ENCODE results near the gene INTS4. TPM values are rescaled to one million over a fixed set of nuclear protein-coding genes. Genes with fewer than 3 reads are reported as not detected.
A peak's percentile ranks its signal among the peaks of the same experiment; 100 is the strongest.
"Not testable (repeated sequence)": the region's sequence is repeated elsewhere in the genome, so short reads cannot be mapped to it uniquely, and the experiment has no call there.

INTS4 gene
- total RNA-seq, 1 experiment from 2014 or later, result 26.5 TPM

DNA sequence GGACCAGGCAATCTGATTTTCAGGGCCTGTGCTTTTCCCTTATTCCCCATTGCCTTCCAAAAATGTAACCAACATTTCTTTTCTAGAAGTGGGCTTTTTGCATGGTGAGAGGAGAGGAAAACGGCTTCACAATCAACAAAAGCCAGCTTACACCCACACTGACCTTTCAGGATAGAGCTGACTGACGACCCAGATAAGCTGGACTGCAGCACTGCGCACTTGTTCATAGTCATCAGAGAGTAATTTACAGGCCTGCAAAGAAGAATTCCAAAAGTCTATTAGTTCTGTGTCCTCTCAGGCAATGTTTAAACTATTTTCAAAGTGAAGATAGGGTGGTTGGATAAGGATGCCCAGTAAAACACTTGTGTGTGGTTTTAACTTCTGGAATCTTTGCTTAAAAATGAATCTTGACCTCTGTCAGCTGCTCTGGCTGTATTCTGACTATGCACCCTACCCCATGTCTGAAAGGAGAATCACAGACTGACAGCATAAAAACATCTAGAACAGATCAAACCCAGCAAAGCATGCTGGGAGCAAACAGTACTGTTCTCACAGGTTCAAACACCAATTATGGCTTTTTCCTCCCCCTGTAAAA lies 35.8 kb downstream of the INTS4 start:
- not testable (repeated sequence) for DNase-seq (ENCODE audit: low spot score)

DNA sequence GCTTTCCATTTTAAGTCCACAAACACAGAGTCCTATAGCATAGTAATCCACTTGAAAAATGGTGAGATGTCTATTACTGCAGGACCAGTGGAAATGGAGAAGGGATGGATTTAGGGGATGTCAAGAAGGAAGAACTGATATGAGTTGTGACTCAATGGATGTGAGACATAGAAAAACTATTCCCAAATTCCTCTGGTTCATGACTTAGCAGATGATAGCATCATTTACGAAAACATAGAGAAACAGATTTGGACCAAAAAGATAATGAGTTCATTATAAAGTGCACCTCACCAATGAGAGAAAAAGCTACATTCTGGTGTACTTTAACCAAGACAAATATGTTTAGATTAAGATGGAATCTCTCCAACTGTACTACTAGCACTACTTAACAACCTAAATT lies 51.2 kb downstream of the INTS4 start:
- not testable (repeated sequence) for DNase-seq (ENCODE audit: low spot score)

DNA sequence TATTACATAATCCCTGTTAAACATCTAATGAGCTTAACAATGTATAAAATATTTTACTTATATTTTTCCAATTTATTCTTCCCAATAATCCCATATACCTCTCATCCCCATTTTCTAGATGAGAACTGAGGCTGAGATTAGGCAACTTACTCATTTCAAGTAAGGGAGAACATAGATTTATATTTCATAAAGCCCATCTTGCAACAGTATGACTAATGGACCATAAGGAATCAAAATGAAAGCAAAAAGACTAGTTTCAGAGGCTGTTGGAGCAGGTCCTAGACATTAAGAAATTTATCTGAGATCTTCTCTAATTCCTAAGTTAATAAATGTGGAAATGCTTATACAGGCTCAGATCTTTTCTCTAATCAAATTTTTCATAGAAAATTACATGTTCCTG lies 52.0 kb downstream of the INTS4 start:
- DNase-seq (ENCODE audit: low spot score), result not testable (repeated sequence)

DNA sequence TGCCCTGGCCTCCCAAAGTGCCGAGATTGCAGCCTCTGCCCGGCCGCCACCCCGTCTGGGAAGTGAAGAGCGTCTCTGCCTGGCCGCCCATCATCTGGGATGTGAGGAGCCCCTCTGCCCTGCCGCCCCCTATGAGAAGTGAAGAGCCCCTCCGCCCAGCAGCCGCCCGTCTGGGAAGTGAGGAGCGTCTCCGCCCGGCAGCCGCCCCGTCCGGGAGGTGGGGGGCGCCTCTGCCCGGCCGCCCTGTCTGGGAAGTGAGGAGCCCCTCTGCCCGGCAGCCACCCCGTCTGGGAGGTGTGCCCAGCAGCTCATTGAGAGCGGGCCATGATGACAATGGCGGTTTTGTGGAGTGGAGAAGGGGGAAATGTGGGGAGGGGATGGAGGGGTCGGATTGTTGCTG lies 60.9 kb downstream of the INTS4 start:
- DNase-seq (ENCODE audit: low spot score), result not testable (repeated sequence)

DNA sequence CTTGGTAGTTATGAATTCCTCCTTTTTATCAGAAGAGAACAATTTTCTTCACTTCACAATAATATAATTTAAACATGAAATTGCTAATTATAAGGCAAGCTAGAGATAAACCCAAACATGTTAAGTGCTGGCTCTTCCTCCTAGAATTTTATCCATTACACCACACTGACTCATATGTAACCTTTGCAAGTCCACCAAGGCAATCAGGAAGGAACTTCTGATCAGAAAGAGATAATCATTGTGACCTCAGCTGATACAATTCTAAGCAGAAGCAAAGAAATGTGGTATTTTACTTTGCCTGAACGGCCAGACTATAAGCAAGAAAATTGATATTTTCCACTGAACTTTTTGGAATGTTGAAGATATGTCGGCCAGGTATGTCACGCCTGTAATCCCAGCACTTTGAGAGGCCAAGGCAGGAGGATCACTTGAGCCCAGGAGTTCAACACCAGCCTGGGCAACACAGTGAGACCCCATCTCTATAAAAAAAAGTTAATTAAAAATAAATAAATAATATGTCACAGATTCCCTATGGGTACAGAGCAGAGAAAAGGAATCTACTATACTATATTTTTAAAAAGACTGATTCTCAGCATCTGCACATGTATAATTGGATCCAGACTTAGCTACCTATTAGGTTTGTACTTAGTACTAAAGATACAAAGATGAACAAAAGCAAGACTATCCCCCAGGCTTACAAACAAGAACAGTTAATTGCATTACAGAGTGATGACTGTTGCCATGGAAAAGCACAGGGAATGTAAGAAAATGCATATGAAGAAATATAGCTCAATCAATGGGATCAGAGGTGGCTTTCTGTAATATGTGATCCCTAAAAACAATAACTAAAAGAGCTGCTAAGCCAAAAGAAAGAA lies 63.9 kb downstream of the INTS4 start:
- not testable (repeated sequence) for DNase-seq (ENCODE audit: low spot score)

DNA sequence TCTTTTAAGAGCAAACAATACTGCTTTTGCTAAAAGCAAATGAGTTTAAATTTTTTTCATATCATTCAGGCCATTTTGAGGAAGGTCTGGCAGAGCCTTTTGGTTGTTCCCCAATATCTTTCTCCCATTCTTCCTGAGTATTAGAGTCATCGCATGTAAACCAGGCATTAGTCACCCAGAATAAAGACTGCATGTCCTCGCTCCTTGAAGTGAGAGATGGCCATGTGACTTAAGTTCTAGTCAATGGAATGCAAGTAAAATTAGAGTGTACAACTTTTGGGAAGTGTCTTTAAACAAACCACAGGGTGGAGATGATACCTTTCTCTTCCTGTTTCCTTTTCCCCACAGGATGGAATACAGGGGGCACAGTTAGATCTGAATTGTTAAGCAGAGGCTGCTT lies 76.8 kb downstream of the INTS4 start:
- DNase-seq (ENCODE audit: low spot score), result not testable (repeated sequence)

DNA sequence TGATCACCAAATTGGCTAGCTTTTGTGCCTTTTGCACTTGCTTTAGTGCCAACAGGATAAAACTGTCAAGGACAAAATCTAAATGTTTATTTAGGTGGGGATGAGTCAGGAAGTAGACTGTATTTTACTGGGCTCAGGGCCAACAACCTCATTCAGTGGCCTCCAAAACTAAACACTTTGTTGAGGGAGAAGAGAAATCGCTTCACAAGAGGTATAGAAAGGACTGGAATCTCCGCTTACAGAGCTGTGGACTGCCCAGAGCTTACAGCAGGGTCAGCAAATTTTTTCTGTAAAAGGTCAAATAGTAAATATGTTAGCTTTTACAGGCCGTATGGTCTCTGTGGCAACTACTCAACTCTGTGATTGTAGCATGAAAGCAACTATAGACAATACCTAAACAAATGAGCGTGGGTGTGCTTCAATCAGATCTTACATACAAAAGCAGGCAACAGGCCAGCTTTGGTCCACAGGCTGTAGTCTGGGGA lies 80.1 kb downstream of the INTS4 start:
- DNase-seq (ENCODE audit: low spot score), result peak; percentile 83

DNA sequence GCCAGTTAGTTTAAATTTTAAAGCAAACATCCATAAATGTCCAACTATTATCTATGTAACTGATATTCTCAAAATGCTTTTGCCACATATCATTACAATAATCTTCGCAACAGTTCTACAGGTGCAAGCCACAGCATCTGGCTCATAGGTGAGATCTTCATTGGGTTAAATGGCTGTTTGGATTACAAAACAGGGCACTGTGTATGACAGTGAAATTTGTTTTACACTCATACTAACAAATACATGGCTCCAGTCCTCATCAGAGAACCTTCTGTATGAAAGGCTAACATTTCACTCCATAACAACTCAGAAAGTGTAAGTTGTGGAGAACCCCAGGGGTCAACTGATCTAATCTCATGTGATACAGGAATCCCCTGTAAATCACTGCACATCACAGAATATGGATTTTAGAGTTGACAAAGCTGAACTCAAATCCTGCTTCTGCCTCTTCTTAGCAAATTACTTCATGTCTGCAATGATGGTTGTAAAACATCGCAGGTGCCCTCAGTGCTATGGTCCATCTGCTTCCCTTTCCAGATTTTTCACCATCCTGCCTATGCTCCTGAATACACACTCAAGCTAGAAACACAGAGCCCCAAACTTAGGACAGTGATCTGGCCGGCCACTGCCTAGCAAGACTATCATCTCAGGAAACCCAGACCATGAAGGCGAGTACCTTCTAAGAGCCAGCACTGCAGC lies 80.7 kb downstream of the INTS4 start:
- not testable (repeated sequence) for DNase-seq (ENCODE audit: low spot score)

DNA sequence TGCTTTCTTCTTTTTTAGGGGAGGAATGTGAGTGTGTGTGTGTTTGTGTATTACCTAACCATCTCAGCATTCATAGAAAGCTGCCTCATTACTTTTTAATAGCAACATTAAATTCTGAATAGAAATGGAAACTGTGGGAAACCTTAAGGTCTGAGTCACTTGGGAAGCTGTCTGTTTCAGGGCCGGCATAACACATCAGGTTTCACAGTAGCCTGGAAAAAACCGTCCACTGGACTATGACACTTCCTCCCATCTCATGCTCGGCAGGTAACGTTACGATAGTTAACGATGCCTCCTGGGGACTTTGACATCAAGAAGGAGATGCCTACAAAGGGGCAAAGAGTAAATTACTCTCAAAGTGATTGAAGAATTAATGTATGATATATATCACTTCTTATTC lies 83.6 kb downstream of the INTS4 start:
- not testable (repeated sequence) for DNase-seq (ENCODE audit: low spot score)

DNA sequence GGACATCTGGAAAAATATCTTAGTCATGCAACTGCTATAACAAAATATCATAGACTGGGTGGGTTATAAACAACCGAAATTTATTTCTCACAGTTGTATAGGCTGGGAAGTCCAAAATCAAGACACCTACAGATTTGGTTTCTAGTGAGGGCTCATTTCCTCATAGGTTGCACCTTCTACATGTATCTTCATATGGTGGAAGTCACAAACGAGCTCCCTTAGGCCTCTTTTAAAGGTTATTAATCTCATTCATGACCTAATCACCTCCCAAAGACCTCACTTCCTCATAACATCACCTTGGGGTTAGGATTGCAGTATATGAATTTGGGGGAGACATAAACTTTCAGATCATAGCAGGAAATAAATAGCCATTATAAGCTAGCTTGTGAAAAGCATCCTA lies 85.2 kb downstream of the INTS4 start:
- no peak for DNase-seq (ENCODE audit: low spot score)

DNA sequence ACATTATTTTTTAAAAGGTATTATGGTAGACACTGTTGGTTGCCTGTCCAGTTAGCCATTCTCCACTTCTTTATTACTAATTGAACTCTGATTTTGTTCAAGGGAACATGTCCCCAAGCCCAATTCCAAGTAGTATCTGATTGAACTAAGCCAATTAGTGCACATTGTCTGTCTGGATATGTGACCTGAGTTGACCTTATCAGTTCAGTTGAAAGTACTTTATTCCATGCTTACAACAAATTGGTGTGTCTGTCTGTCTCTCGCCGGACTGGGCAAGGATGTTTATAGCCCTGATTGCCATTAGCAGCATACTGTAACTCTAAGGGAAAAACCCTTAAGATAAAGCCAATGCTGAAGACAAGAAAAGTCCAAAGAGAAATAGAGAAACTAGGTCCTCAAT lies 85.6 kb downstream of the INTS4 start:
- DNase-seq (ENCODE audit: low spot score), result no peak

DNA sequence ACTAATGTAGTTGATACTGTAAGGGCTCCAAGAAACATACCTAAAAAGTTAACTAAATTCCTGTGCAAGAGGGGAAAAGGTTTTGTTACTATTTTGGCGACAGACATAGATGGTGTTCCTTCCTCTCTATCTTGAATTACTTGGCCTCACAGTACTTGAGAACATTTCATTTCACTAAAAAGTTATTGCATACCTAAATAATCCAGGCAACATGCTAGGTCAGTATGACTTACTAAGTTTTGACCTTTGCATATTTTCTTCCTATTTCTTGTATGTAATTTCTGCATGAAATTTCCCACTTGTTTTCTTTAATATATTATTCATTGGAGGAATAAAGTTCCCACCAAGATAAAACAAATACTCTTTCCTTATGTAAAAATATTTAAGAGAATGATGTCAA lies 99.5 kb downstream of the INTS4 start:
- DNase-seq (ENCODE audit: low spot score), result not testable (repeated sequence)

DNA sequence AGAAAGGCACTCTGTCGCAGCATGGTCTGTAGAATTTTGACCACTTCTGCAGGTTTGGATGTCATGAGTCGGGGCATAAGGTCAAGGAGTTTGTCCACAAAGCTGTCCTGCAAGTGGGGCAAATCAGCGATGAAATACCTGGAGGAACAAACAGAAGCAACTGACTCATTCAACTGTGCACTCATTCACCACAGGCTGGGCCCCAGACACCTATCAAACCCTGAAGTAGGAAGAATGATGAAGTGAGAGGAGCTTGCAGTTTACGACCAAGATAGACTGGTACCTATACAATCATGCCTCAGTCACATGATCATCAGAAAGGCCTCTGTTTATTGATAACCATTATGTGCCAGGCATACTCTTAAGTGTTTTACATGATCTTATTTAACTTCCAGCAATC lies 102.8 kb downstream of the INTS4 start:
- not testable (repeated sequence) for DNase-seq (ENCODE audit: low spot score)

DNA sequence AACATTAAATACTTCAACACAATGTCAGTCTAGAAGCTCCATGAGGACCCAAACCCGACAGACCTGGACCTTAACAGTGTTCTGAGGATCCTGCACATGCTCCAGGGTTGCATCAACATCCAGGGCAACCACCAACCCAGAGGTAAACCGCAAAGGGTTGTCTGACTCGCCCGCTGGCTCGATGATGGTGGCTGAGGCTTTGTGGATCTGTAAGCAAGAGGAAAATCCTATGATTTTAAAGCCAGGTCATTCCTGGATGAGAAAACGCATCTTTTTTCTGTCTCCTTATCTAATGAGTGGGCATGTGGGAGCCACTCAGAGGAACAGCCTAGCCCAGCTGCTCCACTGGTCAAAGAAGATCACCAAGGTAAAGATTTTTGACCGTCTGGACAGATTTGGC lies 103.2 kb downstream of the INTS4 start:
- not testable (repeated sequence) for DNase-seq (ENCODE audit: low spot score)

DNA sequence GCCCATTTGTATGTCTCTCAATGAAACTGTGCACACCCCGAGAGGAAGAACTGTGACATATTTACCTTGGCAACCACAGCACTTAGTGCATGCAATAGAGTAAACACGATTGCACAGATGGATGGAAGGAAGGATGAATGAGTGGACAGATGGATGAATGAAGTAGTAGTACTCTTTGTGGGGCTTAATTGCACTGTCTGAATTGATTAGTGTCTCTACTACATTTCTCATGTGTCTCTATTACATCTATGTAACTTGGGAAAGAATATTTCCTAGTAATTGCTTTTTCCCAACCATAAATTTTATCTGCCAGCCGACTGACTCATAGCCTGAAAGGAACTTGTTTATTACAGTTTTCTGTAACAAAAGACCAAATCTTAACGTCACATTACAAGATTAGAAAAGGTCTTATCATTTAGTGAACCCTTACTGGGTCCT lies 103.8 kb downstream of the INTS4 start:
- not testable (repeated sequence) for DNase-seq (ENCODE audit: low spot score)

DNA sequence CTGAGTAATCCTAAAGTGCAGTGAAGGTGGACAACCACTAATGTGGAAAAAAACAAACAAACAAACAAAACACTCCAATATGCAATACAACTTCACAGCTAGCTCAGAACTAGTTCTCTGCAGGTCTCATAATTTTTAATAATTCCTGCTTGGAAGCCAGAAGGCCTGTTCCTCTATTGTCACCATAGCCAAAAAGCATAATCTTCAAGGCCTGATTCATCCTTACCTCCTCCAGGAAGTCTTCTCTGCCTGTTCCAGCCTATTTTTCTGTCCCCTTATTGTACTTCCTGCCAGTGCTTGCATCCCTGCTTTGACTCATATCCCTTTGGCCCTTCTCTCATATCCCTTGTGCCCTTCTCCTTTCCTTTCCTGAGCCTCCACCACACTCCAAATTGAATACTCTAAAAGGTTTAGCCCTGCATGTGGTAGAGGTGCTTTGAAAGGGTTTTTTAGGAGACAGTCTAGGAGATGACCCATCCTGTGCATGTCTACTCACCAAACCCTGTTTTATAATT lies 104.3 kb downstream of the INTS4 start:
- not testable (repeated sequence) for DNase-seq (ENCODE audit: low spot score)

DNA sequence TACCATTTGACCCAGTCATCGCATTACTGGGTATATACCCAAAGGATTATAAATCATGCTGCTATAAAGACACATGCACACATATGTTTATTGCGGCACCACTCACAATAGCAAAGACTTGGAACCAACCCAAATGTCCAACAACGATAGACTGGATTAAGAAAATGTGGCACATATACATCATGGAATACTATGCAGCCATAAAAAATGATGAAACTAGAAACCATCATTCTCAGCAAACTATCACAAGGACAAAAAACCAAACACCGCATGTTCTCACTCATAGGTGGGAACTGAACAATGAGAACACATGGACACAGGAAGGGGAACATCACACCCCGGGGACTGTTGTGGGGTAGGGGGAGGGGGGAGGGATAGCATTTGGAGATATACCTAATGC lies 105.4 kb downstream of the INTS4 start:
- DNase-seq (ENCODE audit: low spot score), result not testable (repeated sequence)

DNA sequence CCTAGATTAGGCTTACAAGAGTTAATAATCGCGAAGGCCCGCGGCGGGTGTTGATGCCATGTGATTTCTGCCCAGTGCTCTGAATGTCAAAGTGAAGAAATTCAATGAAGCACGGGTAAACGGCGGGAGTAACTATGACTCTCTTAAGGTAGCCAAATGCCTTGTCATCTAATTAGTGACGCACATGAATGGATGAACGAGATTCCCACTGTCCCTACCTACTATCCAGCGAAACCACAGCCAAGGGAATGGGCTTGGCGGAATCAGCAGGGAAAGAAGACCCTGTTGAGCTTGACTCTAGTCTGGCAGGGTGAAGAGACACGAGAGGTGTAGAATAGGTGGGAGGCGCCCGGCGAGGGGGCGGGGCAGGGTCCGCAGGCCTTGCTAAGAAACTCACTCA lies 108.1 kb downstream of the INTS4 start:
- no peak for DNase-seq (ENCODE audit: low spot score)

DNA sequence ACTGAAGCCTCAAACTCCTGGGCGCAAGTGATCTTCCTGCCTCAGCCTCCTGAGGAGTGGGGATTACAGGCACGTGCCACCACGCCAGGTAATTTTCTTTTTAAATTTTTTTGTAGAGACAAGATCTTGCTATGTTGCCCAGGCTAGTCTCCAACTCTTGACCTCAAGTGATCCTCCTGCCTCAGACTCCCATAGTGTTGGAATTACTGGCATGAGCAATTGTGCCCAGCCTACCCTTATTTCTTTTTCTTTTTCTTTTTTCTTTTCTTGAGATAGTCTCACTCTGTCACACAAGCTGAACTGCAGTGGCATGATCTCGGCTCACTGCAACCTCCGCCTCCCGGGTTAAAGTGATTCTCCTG lies 109.7 kb downstream of the INTS4 start:
- DNase-seq (ENCODE audit: low spot score), result no peak

DNA sequence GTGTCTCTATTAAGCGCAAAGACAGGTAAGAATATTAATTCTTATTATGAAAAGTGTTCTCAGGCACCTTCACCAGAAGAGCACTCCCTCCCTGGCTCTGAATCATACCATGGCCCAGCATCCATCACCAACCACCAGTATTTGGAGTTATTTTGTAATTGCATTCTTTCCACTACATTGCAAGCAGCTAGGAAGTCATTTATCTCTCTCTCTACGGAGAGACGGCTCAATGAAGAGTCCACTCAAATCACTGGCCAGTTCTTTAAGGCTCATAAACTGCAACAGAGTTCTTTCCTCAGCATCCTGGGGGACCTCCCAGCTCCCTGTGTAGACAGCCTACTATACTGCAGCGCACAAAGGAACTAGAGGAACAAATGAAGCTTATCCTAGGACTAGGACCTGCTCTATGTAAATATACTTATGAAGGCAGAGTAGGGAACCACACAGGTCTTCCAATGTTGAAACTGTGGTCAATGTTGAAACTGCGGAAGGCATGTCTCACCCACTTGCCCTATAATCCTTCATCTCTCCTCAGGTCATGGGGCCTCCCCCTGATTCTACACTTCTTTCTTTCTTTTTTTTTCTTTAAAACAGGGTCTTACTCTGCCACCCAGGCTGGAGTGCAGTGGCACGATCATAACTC lies 110.2 kb downstream of the INTS4 start:
- no peak for DNase-seq (ENCODE audit: low spot score)

DNA sequence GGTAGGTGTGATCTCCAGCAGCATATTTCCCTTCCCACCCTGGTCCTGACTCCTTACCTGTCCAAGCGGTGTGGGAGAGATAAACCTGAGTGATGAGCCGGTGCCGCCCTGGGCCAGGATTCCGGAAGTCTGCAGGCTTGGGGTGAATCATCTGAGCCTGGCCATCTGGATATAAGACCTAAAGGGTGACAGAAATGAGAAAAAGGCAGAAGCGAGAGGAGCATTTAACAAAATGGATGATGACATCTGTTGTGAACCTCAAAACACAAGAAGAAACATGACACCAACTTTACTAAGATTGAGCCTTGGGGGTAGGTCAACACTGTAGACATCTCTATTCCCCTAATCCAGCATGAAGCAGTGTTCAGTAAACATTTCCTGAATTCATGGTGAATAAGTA lies 110.7 kb downstream of the INTS4 start:
- DNase-seq (ENCODE audit: low spot score), result no peak

DNA sequence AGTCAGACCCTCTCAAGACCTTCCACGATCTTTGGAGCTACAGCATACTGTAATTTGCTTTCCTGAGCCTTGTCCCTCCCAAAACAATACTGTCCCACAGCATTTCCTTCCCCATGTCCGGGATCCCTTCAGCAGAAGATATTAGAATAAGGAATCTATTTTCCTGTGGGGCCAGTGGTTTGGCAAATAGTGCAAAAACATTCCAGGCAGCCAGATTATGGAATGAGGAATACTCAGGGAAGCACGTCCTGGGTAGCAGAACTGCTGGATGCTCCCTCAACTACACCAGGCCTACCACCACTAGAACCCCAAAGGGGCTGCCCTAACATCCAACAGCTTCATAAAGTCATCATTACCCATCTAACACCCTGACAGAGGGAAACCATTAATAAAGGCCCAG lies 112.1 kb downstream of the INTS4 start:
- DNase-seq (ENCODE audit: low spot score), result no peak

Data from H4 (cell line).